H1 (cell line): ENCODE results near the gene SEMA3A. TPM values are rescaled to one million over a fixed set of nuclear protein-coding genes. Genes with fewer than 3 reads are reported as not detected.

ENCODE experiments used
- CTCF ChIA-PET: fragments of 300-600 bp; sonication (Branson Sonifier 250); formaldehyde crosslinking; loops from one replicate; lab custom pipeline; 2021; ENCODE audit not compliant: partially characterized antibody; lab: Charles Lee
- POLR2A ChIA-PET: fragments of 300-600 bp; sonication (Branson Sonifier 250); formaldehyde crosslinking; loops from one replicate; lab custom pipeline; 2021; ENCODE audit warnings: inconsistent platforms; ENCODE audit not compliant: partially characterized antibody; lab: Charles Lee
- DNase-seq, 2 experiments: peaks; one replicate each; pipeline versions ENCODE4 v3.0.0 to v3.0.0-alpha.2; 2010 to 2022; ENCODE audit warnings: low spot score in 2 of 2, low read depth in 1 of 2, mixed read lengths in 1 of 2
- FAIRE-seq: peaks from 2 replicates; lab custom pipeline; 2011; peaks lifted over from hg19 to GRCh38; lab: Jason Lieb, UNC
- H2AFZ ChIP-seq: 2 replicates; pipeline ENCODE4 v1.8.1; 2012; ENCODE audit warnings: low read length, inconsistent platforms
- H2AK5ac ChIP-seq: 2 replicates; pipeline ENCODE4 v1.6.1; 2013; ENCODE audit warnings: low read depth, low read length
- H2BK120ac ChIP-seq: replicated peaks from 2 replicates; pipeline ENCODE3; 2013; ENCODE audit warnings: low read depth, low read length, inconsistent platforms
- H2BK12ac ChIP-seq: 2 replicates; pipeline ENCODE4 v1.6.1; 2013; ENCODE audit warnings: low read depth, low read length
- H2BK15ac ChIP-seq: 2 replicates; pipeline ENCODE4 v1.6.1; 2013; ENCODE audit warnings: low read length
- H2BK20ac ChIP-seq: 2 replicates; pipeline ENCODE4 v1.6.1; 2013; ENCODE audit warnings: low read length
- H2BK5ac ChIP-seq: 2 replicates; pipeline ENCODE4 v1.6.1; 2013; ENCODE audit warnings: low read depth, low read length
- H3K14ac ChIP-seq: 2 replicates; pipeline ENCODE4 v1.6.1; 2013; ENCODE audit warnings: inconsistent platforms; ENCODE audit not compliant: insufficient read length
- H3K18ac ChIP-seq: 2 replicates; pipeline ENCODE4 v1.6.1; 2013; ENCODE audit warnings: low read length; ENCODE audit errors: extremely low read depth
- H3K23ac ChIP-seq: 2 replicates; pipeline ENCODE4 v1.6.1; 2013; ENCODE audit warnings: inconsistent platforms; ENCODE audit not compliant: insufficient read length
- H3K23me2 ChIP-seq: 2 replicates; pipeline ENCODE4 v1.6.1; 2013; ENCODE audit warnings: low read depth, low read length
- H3K27ac ChIP-seq: 2 replicates; pipeline ENCODE4 v1.6.1; 2011; ENCODE audit warnings: low read depth, low read length, inconsistent platforms
- H3K27me3 ChIP-seq, 4 experiments: replicated peaks in 1 of 4; 1 replicate in 1 of 4; 2 replicates in 3 of 4; pipeline versions ENCODE4 v1.6.1 to v1.8.1; 2011 to 2013; ENCODE audit warnings: low read length in 3 of 4, mild to moderate bottlenecking in 3 of 4, inconsistent platforms in 2 of 4, mixed read lengths in 2 of 4, moderate library complexity in 1 of 4; ENCODE audit not compliant: control insufficient read depth in 3 of 4, insufficient read depth in 3 of 4; ENCODE audit errors: extremely low read depth in 1 of 4
- H3K36me3 ChIP-seq, 4 experiments: 2 replicates each; pipeline versions ENCODE4 v1.6.1 to v1.8.1; 2011 to 2013; ENCODE audit warnings: mild to moderate bottlenecking in 4 of 4, low read length in 3 of 4, moderate library complexity in 2 of 4, control low read depth in 1 of 4, inconsistent platforms in 1 of 4; ENCODE audit not compliant: insufficient read depth in 4 of 4, control insufficient read depth in 2 of 4
- H3K4ac ChIP-seq: replicated peaks from 2 replicates; pipeline ENCODE3; 2013; ENCODE audit warnings: low read length, low read depth, mixed read lengths, inconsistent platforms; ENCODE audit not compliant: insufficient read length
- H3K4me1 ChIP-seq, 4 experiments: replicated peaks in 1 of 4; 1 replicate in 1 of 4; 2 replicates in 3 of 4; pipeline versions ENCODE4 v1.6.1 to v1.8.1; 2011 to 2013; ENCODE audit warnings: low read length in 3 of 4, inconsistent platforms in 2 of 4, mixed read lengths in 1 of 4; ENCODE audit not compliant: insufficient read depth in 4 of 4, control insufficient read depth in 3 of 4
- H3K4me2 ChIP-seq, 2 experiments: 2 replicates each; pipeline versions ENCODE4 v1.6.1 to v1.8.1; 2011 to 2013; ENCODE audit warnings: low read depth in 2 of 2, low read length in 2 of 2, control low read depth in 1 of 2, inconsistent platforms in 1 of 2, mild to moderate bottlenecking in 1 of 2; ENCODE audit not compliant: insufficient read depth in 1 of 2
- H3K4me3 ChIP-seq, 4 experiments: fragments of 200-600, 300-600 bp in 1 of 4; sonication (generic), shearing (Covaris generic), sonication (Bioruptor Twin) in 1 of 4; 2 replicates each; pipeline versions ENCODE4 v1.5.1 to v1.8.1; 2011 to 2016; ENCODE audit warnings: low read length in 4 of 4, low read depth in 3 of 4, control low read depth in 2 of 4, inconsistent platforms in 2 of 4, mild to moderate bottlenecking in 2 of 4, mixed read lengths in 1 of 4, moderate library complexity in 1 of 4; ENCODE audit not compliant: insufficient read depth in 2 of 4; ENCODE audit errors: extremely low read depth in 1 of 4
- H3K56ac ChIP-seq: replicated peaks from 2 replicates; pipeline ENCODE3; 2013; ENCODE audit warnings: low read depth, mild to moderate bottlenecking, mixed read lengths, low read length, inconsistent platforms; ENCODE audit not compliant: insufficient read length
- H3K79me1 ChIP-seq: 2 replicates; pipeline ENCODE4 v1.6.1; 2013; ENCODE audit warnings: low read depth, low read length, control low read depth
- H3K79me2 ChIP-seq, 2 experiments: 2 replicates each; pipeline versions ENCODE4 v1.6.1 to v1.8.1; 2012 to 2013; ENCODE audit warnings: low read length in 2 of 2, mild to moderate bottlenecking in 2 of 2, inconsistent platforms in 1 of 2; ENCODE audit not compliant: insufficient read depth in 2 of 2, control insufficient read depth in 1 of 2
- H3K9ac ChIP-seq, 4 experiments: replicated peaks in 1 of 4; 1 replicate in 1 of 4; 2 replicates in 3 of 4; pipeline versions ENCODE4 v1.6.1 to v1.8.1; 2011 to 2013; ENCODE audit warnings: low read depth in 3 of 4, low read length in 3 of 4, control low read depth in 2 of 4, mild to moderate bottlenecking in 2 of 4, moderate library complexity in 2 of 4, inconsistent platforms in 1 of 4; ENCODE audit errors: extremely low read depth in 1 of 4
- H3K9me3 ChIP-seq, 2 experiments: 2 replicates each; pipeline versions ENCODE4 v1.6.1 to v1.8.1; 2012 to 2013; ENCODE audit warnings: mild to moderate bottlenecking in 2 of 2, moderate library complexity in 2 of 2, control low read depth in 1 of 2, inconsistent platforms in 1 of 2, low read depth in 1 of 2, low read length in 1 of 2, mixed read lengths in 1 of 2; ENCODE audit not compliant: insufficient read depth in 2 of 2
- H4K20me1 ChIP-seq, 2 experiments: replicated peaks in 1 of 2; 2 replicates each; pipeline versions ENCODE3 to v1.8.1; 2011 to 2013; ENCODE audit warnings: inconsistent platforms in 2 of 2, low read length in 2 of 2, mild to moderate bottlenecking in 1 of 2; ENCODE audit not compliant: insufficient read depth in 2 of 2, control insufficient read depth in 1 of 2
- H4K5ac ChIP-seq: 2 replicates; pipeline ENCODE4 v1.6.1; 2013; ENCODE audit warnings: low read length, low read depth, mixed read lengths, inconsistent platforms; ENCODE audit not compliant: insufficient read length
- H4K8ac ChIP-seq: 2 replicates; pipeline ENCODE4 v1.8.0; 2013; ENCODE audit warnings: mild to moderate bottlenecking, moderate library complexity, low read length, inconsistent platforms; ENCODE audit not compliant: insufficient read depth; ENCODE audit errors: extremely low read depth
- H4K91ac ChIP-seq: replicated peaks from 2 replicates; pipeline ENCODE3; 2013; ENCODE audit warnings: low read length, mixed read lengths, inconsistent platforms; ENCODE audit not compliant: insufficient read length
- ASH2L ChIP-seq: fragments of 200-600, 300-600 bp; sonication (generic); IDR thresholded peaks from one replicate; pipeline ENCODE4 v1.7.1; 2017; ENCODE audit warnings: low read length
- BACH1 ChIP-seq: IDR thresholded peaks from 2 replicates; pipeline ENCODE4 v1.6.1; 2012; ENCODE audit warnings: low read length, improper control_type of control experiment
- BRCA1 ChIP-seq: IDR thresholded peaks from 2 replicates; pipeline ENCODE4 v1.6.1; 2012; ENCODE audit warnings: low read depth, low read length, improper control_type of control experiment
- CHD2 ChIP-seq: IDR thresholded peaks from 2 replicates; pipeline ENCODE4 v1.6.1; 2012; ENCODE audit warnings: low read length, improper control_type of control experiment
- CTBP2 ChIP-seq: IDR thresholded peaks from 2 replicates; pipeline ENCODE4 v1.7.0; 2011; ENCODE audit warnings: borderline replicate concordance, mild to moderate bottlenecking, moderate library complexity, mixed read lengths, low read length; ENCODE audit not compliant: insufficient read depth, insufficient read length
- EP300 ChIP-seq, 2 experiments: IDR thresholded peaks; 1 replicate in 1 of 2; 2 replicates in 1 of 2; pipeline ENCODE4 v1.6.1; 2011 to 2012; ENCODE audit warnings: low read depth in 2 of 2, low read length in 2 of 2, mild to moderate bottlenecking in 2 of 2, borderline replicate concordance in 1 of 2, inconsistent platforms in 1 of 2, moderate library complexity in 1 of 2
- JUN ChIP-seq: IDR thresholded peaks from 2 replicates; pipeline ENCODE4 v1.6.1; 2011; ENCODE audit warnings: low read depth, mild to moderate bottlenecking, improper control_type of control experiment, low read length
- RNF2 ChIP-seq: fragments of 200-900, 300-1000 bp; sonication (generic); IDR thresholded peaks from 2 replicates; pipeline ENCODE4 v1.7.1; 2016; ENCODE audit warnings: borderline replicate concordance, low read depth, mild to moderate bottlenecking, antibody characterized with exemption, low read length; ENCODE audit not compliant: poor library complexity, severe bottlenecking; ENCODE audit errors: missing control alignments
- RXRA ChIP-seq: IDR thresholded peaks from 2 replicates; pipeline ENCODE4 v1.6.1; 2011; ENCODE audit warnings: low read depth, mild to moderate bottlenecking, low read length, moderate library complexity; ENCODE audit not compliant: insufficient read depth
- SIN3A ChIP-seq, 2 experiments: IDR thresholded peaks in 1 of 2; conservative IDR thresholded peaks in 1 of 2; 2 replicates each; pipeline ENCODE4 v1.6.1; 2011 to 2012; ENCODE audit warnings: low read length in 2 of 2, improper control_type of control experiment in 1 of 2, low read depth in 1 of 2, mild to moderate bottlenecking in 1 of 2
- SP2 ChIP-seq: IDR thresholded peaks from 2 replicates; pipeline ENCODE4 v1.6.1; 2012; ENCODE audit warnings: mild to moderate bottlenecking, low read length, inconsistent platforms
- SUZ12 ChIP-seq: fragments of 200-600 bp; sonication (generic); IDR thresholded peaks from 2 replicates; pipeline ENCODE4 v1.6.1; 2012; ENCODE audit warnings: mild to moderate bottlenecking, inconsistent platforms, low read length, moderate library complexity, mixed read lengths
- ZNF274 ChIP-seq: IDR thresholded peaks from 2 replicates; pipeline ENCODE4 v1.7.0; 2012; ENCODE audit warnings: low read length, borderline replicate concordance; ENCODE audit errors: extremely low read depth
- WGBS, 2 experiments: shearing (Covaris generic) in 1 of 2; methylation state at CpG; one replicate each; pipeline versions ENCODE4 v1.1.6 to v1.1.7; 2013 to 2015; ENCODE audit warnings: low lambda C conversion rate in 2 of 2, mixed read lengths in 2 of 2, inconsistent platforms in 1 of 2, low coverage in 1 of 2, missing lambda C conversion rate in 1 of 2; ENCODE audit not compliant: insufficient replicate concordance in 2 of 2, insufficient coverage in 1 of 2, insufficient read length in 1 of 2; ENCODE audit errors: extremely low coverage in 1 of 2, missing lambda C conversion rate in 1 of 2; 5-methylcytosine and 5-hydroxymethylcytosine counted together
- polyA plus RNA-seq, 7 experiments: library from polyadenylated mRNA; depleted of rRNA in 3 of 7; stranded (reverse) in 5 of 7; unstranded in 2 of 7; fragments of >200 nt in 5 of 7; fragments of 200-250 nt in 2 of 7; gene quantifications; 1 replicate in 5 of 7; 2 replicates in 1 of 7; 4 replicates in 1 of 7; pipeline versions ENCODE4 v1.2.1 to v1.2.3, GENCODE V29; 2011 to 2013; ENCODE audit warnings: missing spikeins in 2 of 7, mixed read lengths in 2 of 7
- total RNA-seq: library from RNA; stranded (reverse); fragmentation: NEBNext Ultra II Directional; extraction: Animal tissue kit (Norgen Biotek cat#: 25700); gene quantifications from 2 replicates; pipeline ENCODE4 v1.2.1, GENCODE V29; 2021

The SEMA3A gene
- total and polyA plus RNA-seq, 2 of the 8 experiments (the other 6 are each of a cell fraction or from before 2014, with no cell fraction given): 8.1 to 45.9 TPM

GRCh38 chr7:84092207-84092606, 102.4 kb downstream of the SEMA3A start:
- Histone ChIP-seq H2AK5ac (no peak overlapping the region), H3K4me1 (no peaks in the 10 kb centered on the region; a peak in 2 of 7 replicates), H3K14ac (no peak overlapping the region), H3K18ac (no peak overlapping the region), H2BK5ac (no peak overlapping the region), H3K23me2 (no peaks in the 10 kb centered on the region), H4K8ac (no peak overlapping the region), H2BK20ac (no peak overlapping the region), H3K4me2 (no peak overlapping the region), H2BK120ac (no peak overlapping the region), H3K56ac (no peak overlapping the region), H4K91ac (no peak overlapping the region), H3K27ac (no peak overlapping the region), H3K79me2 (no peaks in the 10 kb centered on the region; a peak in 1 of 4 replicates), H4K5ac (no peak overlapping the region), H3K27me3 (no peaks in the 10 kb centered on the region), H3K4ac (no peak overlapping the region), H3K9ac (no peak overlapping the region), H2BK15ac (no peak overlapping the region), H2BK12ac (no peak overlapping the region)
- FAIRE-seq: no peak
- 81% methylated on average over 5 of the region's 5 CpGs; no CpG with 5 or more reads in 1 of the 2 experiments for WGBS, 2 experiments
- TF ChIP-seq CHD2 (no peak), SIN3A (conservative IDR thresholded peaks at IDR 0.05 in 1 of 2, IDR thresholded peaks at IDR 0.05 in 1 of 2; ENCODE audit: low read depth in 1 of 2, low read length in 2 of 2) (no peak), JUN (no peak), SP2 (no peak), CTBP2 (no peak), ZNF274 (no peak), ASH2L (no peak), EP300 (IDR thresholded peaks at IDR 0.05; ENCODE audit: borderline replicate concordance in 1 of 2, low read depth in 2 of 2, low read length in 2 of 2) (no peak), SUZ12 (no peak), RXRA (no peak), BACH1 (no peak), RNF2 (no peak), BRCA1 (no peak)
- TF ChIP-seq, all 59 proteins: peak for 0
- ChIA-PET CTCF (no interaction called here), POLR2A (no interaction called here)
- no peak overlapping the region for H3K4me3 ChIP-seq
- no peak for DNase-seq
- H3K9me3 ChIP-seq: no peaks in the 10 kb centered on the region
- no peak overlapping the region for H3K23ac ChIP-seq
- no peaks in the 10 kb centered on the region for H3K79me1 ChIP-seq
- H3K36me3 ChIP-seq: no peaks in the 10 kb centered on the region
- H4K20me1 ChIP-seq: no peaks in the 10 kb centered on the region
- H2AFZ ChIP-seq: no peak overlapping the region
